HT1080 (cell line): ENCODE results near the gene MFAP4. TPM values are rescaled to one million over a fixed set of nuclear protein-coding genes. Genes with fewer than 3 reads are reported as not detected.
A peak's percentile ranks its signal among the peaks of the same experiment; 100 is the strongest.

ENCODE experiments used
- DNase-seq: peaks from one replicate; pipeline ENCODE4 v3.0.0-alpha.2; 2015; ENCODE audit warnings: low read depth
- small RNA-seq: library from RNA; depleted of rRNA; stranded (forward); fragments of <200 nt; gene quantifications from one replicate; pipeline ENCODE3, GENCODE V24; 2014
- total RNA-seq: library from RNA; depleted of rRNA; stranded (reverse); fragments of >200 nt; shearing (Covaris generic); gene quantifications from 2 replicates; pipeline ENCODE4 v1.2.3, GENCODE V29; 2014; rRNA removed

The MFAP4 gene
- total RNA-seq, 1 experiment from 2014 or later = not detected

GRCh38 chr17:19336938-19337711, 49.9 kb downstream of the MFAP4 start:
- DNase-seq = no peak

GRCh38 chr17:19335951-19336631, 50.9 kb downstream of the MFAP4 start:
- DNase-seq = no peak

GRCh38 chr17:19334331-19334730, 52.7 kb downstream of the MFAP4 start:
- DNase-seq = no peak

GRCh38 chr17:19333736-19334290, 53.2 kb downstream of the MFAP4 start:
- DNase-seq = no peak

Small RNAs within 50 kb of the gene (small RNA-seq; reads per million reads assigned to genes)
- gene MIR1180 = 0.36 reads per million, percentile 41 among the genes with 10 or more reads in this experiment
- not detected for gene RF00537

Other genes with a start within 250 kb of the MFAP4 start
- 13.5 and 15.8 TPM in 2 replicates for gene EPN2, start 149.8 kb downstream of the MFAP4 start, total RNA-seq
- gene B9D1, start 24.5 kb downstream of the MFAP4 start, total RNA-seq = 33.8 and 39.7 TPM in 2 replicates
- gene MAPK7, start 8.7 kb downstream of the MFAP4 start, total RNA-seq = 4.9 and 8.6 TPM in 2 replicates
- gene RNF112, start 24.0 kb upstream of the MFAP4 start, total RNA-seq = 0.27 TPM in 1 of 2 replicates, not detected in the other
- not detected in 2 replicates for gene SLC47A1, start 146.7 kb upstream of the MFAP4 start, total RNA-seq